Neural crest cell (in vitro differentiated cells): ENCODE results near the gene SPON2. TPM values are rescaled to one million over a fixed set of nuclear protein-coding genes. Genes with fewer than 3 reads are reported as not detected.

ENCODE experiments used
- DNase-seq: peaks from one replicate; pipeline ENCODE4 v3.0.0; 2021; ENCODE audit warnings: low read depth, mixed read lengths, low spot score
- H3K27ac Mint-ChIP-seq: one replicate; pipeline ENCODE4 v1.8.0; 2021; ENCODE audit warnings: mild to moderate bottlenecking, mixed read lengths; ENCODE audit not compliant: unreplicated experiment
- H3K27me3 Mint-ChIP-seq: 2 replicates; pipeline ENCODE4 v1.8.0; 2021; ENCODE audit warnings: low read depth, mild to moderate bottlenecking, mixed read lengths
- H3K36me3 Mint-ChIP-seq: 2 replicates; pipeline ENCODE4 v1.8.0; 2021; ENCODE audit warnings: low read depth, mild to moderate bottlenecking, mixed read lengths
- H3K4me1 Mint-ChIP-seq: 2 replicates; pipeline ENCODE4 v1.8.0; 2021; ENCODE audit warnings: mixed read lengths
- H3K4me3 Mint-ChIP-seq: one replicate; pipeline ENCODE4 v1.8.0; 2021; ENCODE audit warnings: mild to moderate bottlenecking, mixed read lengths
- H3K9me3 Mint-ChIP-seq: 2 replicates; pipeline ENCODE4 v1.8.0; 2021; ENCODE audit warnings: mixed read lengths
- total RNA-seq: library from RNA; stranded (reverse); gene quantifications from 2 replicates; pipeline ENCODE4 v1.2.1, GENCODE V29; 2021
- TF ChIP-seq, protein P1 (sequence below): fragments of 200-600 bp; sonication (generic); conservative IDR thresholded peaks from 2 replicates; pipeline ENCODE4 v1.5.0; 2021; ENCODE audit warnings: antibody characterized with exemption, mild to moderate bottlenecking

The SPON2 gene
- total RNA-seq, 1 donor from 2014 or later: 4.1 TPM

DNA sequence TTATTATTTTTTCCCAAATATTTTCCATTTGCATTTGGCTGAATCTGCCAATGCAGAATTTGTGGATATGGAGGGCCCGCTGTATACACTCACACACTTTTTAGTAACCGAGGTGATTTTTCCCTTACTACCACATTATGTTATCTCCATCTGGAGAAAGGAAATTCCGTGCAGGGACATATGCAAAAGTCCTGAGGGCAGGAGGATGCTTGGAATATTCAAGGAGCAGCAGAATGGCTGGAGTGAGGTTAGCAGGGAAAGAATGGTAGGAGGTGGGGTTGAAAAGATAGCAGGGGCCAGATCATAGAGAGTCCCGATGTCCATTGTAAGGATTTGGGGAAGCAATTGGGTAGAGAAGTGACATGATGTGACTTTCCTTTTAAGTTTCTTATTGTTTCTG lies 47.6 kb downstream of the SPON2 start:
- TF ChIP-seq, protein P1, sequence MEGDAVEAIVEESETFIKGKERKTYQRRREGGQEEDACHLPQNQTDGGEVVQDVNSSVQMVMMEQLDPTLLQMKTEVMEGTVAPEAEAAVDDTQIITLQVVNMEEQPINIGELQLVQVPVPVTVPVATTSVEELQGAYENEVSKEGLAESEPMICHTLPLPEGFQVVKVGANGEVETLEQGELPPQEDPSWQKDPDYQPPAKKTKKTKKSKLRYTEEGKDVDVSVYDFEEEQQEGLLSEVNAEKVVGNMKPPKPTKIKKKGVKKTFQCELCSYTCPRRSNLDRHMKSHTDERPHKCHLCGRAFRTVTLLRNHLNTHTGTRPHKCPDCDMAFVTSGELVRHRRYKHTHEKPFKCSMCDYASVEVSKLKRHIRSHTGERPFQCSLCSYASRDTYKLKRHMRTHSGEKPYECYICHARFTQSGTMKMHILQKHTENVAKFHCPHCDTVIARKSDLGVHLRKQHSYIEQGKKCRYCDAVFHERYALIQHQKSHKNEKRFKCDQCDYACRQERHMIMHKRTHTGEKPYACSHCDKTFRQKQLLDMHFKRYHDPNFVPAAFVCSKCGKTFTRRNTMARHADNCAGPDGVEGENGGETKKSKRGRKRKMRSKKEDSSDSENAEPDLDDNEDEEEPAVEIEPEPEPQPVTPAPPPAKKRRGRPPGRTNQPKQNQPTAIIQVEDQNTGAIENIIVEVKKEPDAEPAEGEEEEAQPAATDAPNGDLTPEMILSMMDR: no peak
- Mint-ChIP-seq H3K27ac (no peak overlapping the region), H3K4me1 (no peaks in the 10 kb centered on the region), H3K4me3 (no peak overlapping the region), H3K27me3 (peaks cover 73% of the 10 kb centered on the region), H3K9me3 (peaks cover 3% of the 10 kb centered on the region), H3K36me3 (no peaks in the 10 kb centered on the region)
- no peak for DNase-seq

DNA sequence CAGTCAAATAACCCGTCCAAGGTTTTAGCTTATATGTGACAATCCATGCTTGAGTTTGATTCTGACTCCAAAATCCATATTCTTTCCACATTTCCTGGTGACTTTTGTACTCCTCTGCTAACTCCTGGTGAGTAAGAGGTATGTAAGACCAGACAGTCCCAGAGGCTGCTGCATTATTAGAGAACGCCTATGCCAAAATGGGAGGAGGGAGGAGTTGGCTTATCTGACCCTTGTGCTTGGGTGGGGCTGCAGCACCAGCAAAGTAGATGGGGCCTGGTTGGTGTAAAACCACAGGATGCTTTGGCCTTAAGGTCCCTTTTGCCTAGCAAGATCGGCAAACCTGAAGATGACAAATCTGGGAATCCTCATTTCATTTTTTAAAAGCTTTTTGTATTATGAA lies 49.9 kb downstream of the SPON2 start:
- no peaks in the 10 kb centered on the region for H3K4me1 Mint-ChIP-seq
- peaks cover 66% of the 10 kb centered on the region for H3K27me3 Mint-ChIP-seq
- DNase-seq: no peak
- H3K9me3 Mint-ChIP-seq: peaks cover 3% of the 10 kb centered on the region
- H3K4me3 Mint-ChIP-seq: no peak overlapping the region
- no peak overlapping the region for H3K27ac Mint-ChIP-seq
- no peaks in the 10 kb centered on the region for H3K36me3 Mint-ChIP-seq
- TF ChIP-seq, protein P1: no peak

Other genes with a start within 250 kb of the SPON2 start
- 83.4 and 87.7 TPM in 2 replicates for gene GAK, start 240.3 kb downstream of the SPON2 start, total RNA-seq
- 15.2 and 22.1 TPM in 2 replicates for gene TMEM175, start 240.1 kb downstream of the SPON2 start, total RNA-seq
- gene DGKQ, start 199.0 kb downstream of the SPON2 start, total RNA-seq: 15.0 and 15.7 TPM in 2 replicates
- 16.4 and 18.0 TPM in 2 replicates for gene IDUA, start 185.5 kb downstream of the SPON2 start, total RNA-seq
- gene SLC26A1, start 179.2 kb downstream of the SPON2 start, total RNA-seq: 0.27 and 0.84 TPM in 2 replicates
- 54.9 and 58.8 TPM in 2 replicates for gene FGFRL1, start 161.0 kb downstream of the SPON2 start, total RNA-seq
- gene RNF212, start 59.0 kb downstream of the SPON2 start, total RNA-seq: 2.7 and 5.0 TPM in 2 replicates
- gene CTBP1, start 76.5 kb upstream of the SPON2 start, total RNA-seq: 218 and 219 TPM in 2 replicates
- 72.1 and 74.0 TPM in 2 replicates for gene MAEA, start 117.3 kb upstream of the SPON2 start, total RNA-seq
- 22.8 and 24.0 TPM in 2 replicates for gene UVSSA, start 174.6 kb upstream of the SPON2 start, total RNA-seq
- not detected in 2 replicates for gene NKX1-1, start 233.9 kb upstream of the SPON2 start, total RNA-seq